HepG2 (cell line): ENCODE results near the gene CCR8. TPM values are rescaled to one million over a fixed set of nuclear protein-coding genes. Genes with fewer than 3 reads are reported as not detected.

Source experiments
- DPF2 ChIP-seq: sonication (generic); formaldehyde crosslinking; IDR thresholded peaks from 2 replicates; pipeline ENCODE4 v1.4.0; 2020; ENCODE audit warnings: mild to moderate bottlenecking, low read depth, missing genetic modification reagents, borderline replicate concordance
- FOXK1 ChIP-seq: sonication (generic); formaldehyde crosslinking; IDR thresholded peaks from 2 replicates; pipeline ENCODE4 v1.4.0; 2020; ENCODE audit warnings: low read depth, missing genetic modification reagents, borderline replicate concordance
- GPN1 ChIP-seq: sonication (generic); formaldehyde crosslinking; IDR thresholded peaks from 2 replicates; pipeline ENCODE4 v1.5.1; 2020; ENCODE audit warnings: missing genetic modification reagents, borderline replicate concordance
- NONO ChIP-seq, 2 experiments: fragments of 450-650 bp in 1 of 2; sonication (generic) in 1 of 2; formaldehyde crosslinking in 1 of 2; IDR thresholded peaks in 1 of 2; conservative IDR thresholded peaks in 1 of 2; 2 replicates each; pipeline versions ENCODE4 v1.6.1 to v1.8.0; 2017 to 2022; ENCODE audit warnings: mild to moderate bottlenecking in 1 of 2, missing genetic modification reagents in 1 of 2, moderate library complexity in 1 of 2
- RARA ChIP-seq: IDR thresholded peaks from 2 replicates; pipeline ENCODE4 v1.6.1; 2016; ENCODE audit warnings: missing genetic modification reagents, missing compliant biosample characterization
- RFXAP ChIP-seq: sonication (generic); formaldehyde crosslinking; IDR thresholded peaks from 2 replicates; pipeline ENCODE4 v1.4.0; 2020; ENCODE audit warnings: missing genetic modification reagents, borderline replicate concordance
- RNF2 ChIP-seq: fragments of 450-650 bp; conservative IDR thresholded peaks from 2 replicates; pipeline ENCODE4 v1.6.1; 2016; ENCODE audit warnings: low read depth
- ZBTB21 ChIP-seq: sonication (generic); formaldehyde crosslinking; IDR thresholded peaks from 2 replicates; pipeline ENCODE4 v1.4.0; 2020; ENCODE audit warnings: missing genetic modification reagents
- ZFP36 ChIP-seq: fragments of 150-350 bp; IDR thresholded peaks from 2 replicates; pipeline ENCODE4 v1.6.1; 2018; ENCODE audit warnings: borderline replicate concordance, low read length, low read depth; ENCODE audit not compliant: partially characterized antibody
- ZFP90 ChIP-seq: sonication (generic); formaldehyde crosslinking; IDR thresholded peaks from 2 replicates; pipeline ENCODE4 v1.8.0; 2022; ENCODE audit warnings: missing genetic modification reagents, mild to moderate bottlenecking, inconsistent platforms, borderline replicate concordance
- ZHX1 ChIP-seq: sonication (generic); formaldehyde crosslinking; IDR thresholded peaks from 2 replicates; pipeline ENCODE4 v1.8.1; 2022; ENCODE audit warnings: low read depth, mild to moderate bottlenecking, missing genetic modification reagents
- ZNF10 ChIP-seq: sonication (generic); formaldehyde crosslinking; IDR thresholded peaks from 2 replicates; pipeline ENCODE4 v1.4.0; 2020; ENCODE audit warnings: mild to moderate bottlenecking, low read depth, missing genetic modification reagents, borderline replicate concordance
- ZNF101 ChIP-seq: sonication (generic); formaldehyde crosslinking; IDR thresholded peaks from 2 replicates; pipeline ENCODE4 v1.4.0; 2020; ENCODE audit warnings: mild to moderate bottlenecking, low read depth, missing genetic modification reagents, borderline replicate concordance
- ZNF124 ChIP-seq: sonication (generic); formaldehyde crosslinking; IDR thresholded peaks from 2 replicates; pipeline ENCODE4 v1.4.0; 2020; ENCODE audit warnings: missing genetic modification reagents
- ZZZ3 ChIP-seq: sonication (generic); formaldehyde crosslinking; IDR thresholded peaks from 2 replicates; pipeline ENCODE4 v1.4.0; 2020; ENCODE audit warnings: missing genetic modification reagents, mild to moderate bottlenecking, borderline replicate concordance
- polyA plus RNA-seq, 8 experiments: library from polyadenylated mRNA; depleted of rRNA in 3 of 8; stranded (reverse) in 7 of 8; unstranded in 1 of 8; fragments of >200 nt; fragmentation: Illumina TruSeq in 4 of 8; extraction: Trizol in 4 of 8; gene quantifications; 2 replicates each; pipeline versions ENCODE4 v1.2.1 to v1.2.3, GENCODE V29; 2011 to 2016; ENCODE audit warnings: low read depth in 4 of 8, missing spikeins in 1 of 8, mixed read lengths in 1 of 8; ENCODE audit not compliant: insufficient read depth in 1 of 8
- total RNA-seq, 5 experiments: library from RNA; depleted of rRNA; stranded (reverse); fragments of >200 nt; fragmentation: Illumina TruSeq; extraction: Trizol; gene quantifications; 2 replicates each; pipeline ENCODE4 v1.2.3, GENCODE V29; 2016; ENCODE audit warnings: low read depth in 1 of 5
- TF ChIP-seq, protein P1 (sequence below): sonication (generic); formaldehyde crosslinking; IDR thresholded peaks from 2 replicates; pipeline ENCODE4 v1.4.0; 2020; ENCODE audit warnings: mild to moderate bottlenecking, missing genetic modification reagents
- TF ChIP-seq, protein P2 (sequence below): IDR thresholded peaks from 2 replicates; pipeline ENCODE4 v1.6.1; 2016
- TF ChIP-seq, protein P3 (sequence below): sonication (generic); formaldehyde crosslinking; conservative IDR thresholded peaks from 2 replicates; pipeline ENCODE4 v1.8.1; 2023; ENCODE audit warnings: missing genetic modification reagents

CCR8 gene
- total and polyA plus RNA-seq, 2 of the 13 experiments (the other 11 are each of a cell fraction or from before 2014, with no cell fraction given) = not detected

GRCh38 chr3:39317571-39318169, 11.8 kb upstream of the CCR8 start (continued):
- TF ChIP-seq, protein P1, sequence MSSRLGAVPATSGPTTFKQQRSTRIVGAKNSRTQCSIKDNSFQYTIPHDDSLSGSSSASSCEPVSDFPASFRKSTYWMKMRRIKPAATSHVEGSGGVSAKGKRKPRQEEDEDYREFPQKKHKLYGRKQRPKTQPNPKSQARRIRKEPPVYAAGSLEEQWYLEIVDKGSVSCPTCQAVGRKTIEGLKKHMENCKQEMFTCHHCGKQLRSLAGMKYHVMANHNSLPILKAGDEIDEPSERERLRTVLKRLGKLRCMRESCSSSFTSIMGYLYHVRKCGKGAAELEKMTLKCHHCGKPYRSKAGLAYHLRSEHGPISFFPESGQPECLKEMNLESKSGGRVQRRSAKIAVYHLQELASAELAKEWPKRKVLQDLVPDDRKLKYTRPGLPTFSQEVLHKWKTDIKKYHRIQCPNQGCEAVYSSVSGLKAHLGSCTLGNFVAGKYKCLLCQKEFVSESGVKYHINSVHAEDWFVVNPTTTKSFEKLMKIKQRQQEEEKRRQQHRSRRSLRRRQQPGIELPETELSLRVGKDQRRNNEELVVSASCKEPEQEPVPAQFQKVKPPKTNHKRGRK = no peak
- TF ChIP-seq ZBTB21 (CRISPR knock-in tag) (no peak; the same call in 1 of the 2 replicates), GPN1 (no peak), ZNF10 (CRISPR knock-in tag) (no peak), NONO (IDR thresholded peaks at IDR 0.05) (no peak), NONO (CRISPR knock-in tag; conservative IDR thresholded peaks at IDR 0.05) (0 out of 2 replicates have a peak, but pooled peaks have one; percentile 35), ZHX1 (no peak), DPF2 (CRISPR knock-in tag) (peak; percentile 61; the same call in 1 of the 2 replicates), FOXK1 (CRISPR knock-in tag) (peak; percentile 69; the same call in 1 of the 2 replicates), ZNF124 (CRISPR knock-in tag) (peak; percentile 53; the same call in 1 of the 2 replicates), ZFP36 (no peak), RFXAP (CRISPR knock-in tag) (peak; percentile 70; the same call in 1 of the 2 replicates), ZFP90 (CRISPR knock-in tag) (peak; percentile 57; the same call in 1 of the 2 replicates), ZZZ3 (CRISPR knock-in tag) (no peak), RNF2 (0 out of 2 replicates have a peak, but pooled peaks have one; percentile 34), ZNF101 (CRISPR knock-in tag) (no peak), RARA (CRISPR knock-in tag) (peak; percentile 90)
- TF ChIP-seq, protein P2, sequence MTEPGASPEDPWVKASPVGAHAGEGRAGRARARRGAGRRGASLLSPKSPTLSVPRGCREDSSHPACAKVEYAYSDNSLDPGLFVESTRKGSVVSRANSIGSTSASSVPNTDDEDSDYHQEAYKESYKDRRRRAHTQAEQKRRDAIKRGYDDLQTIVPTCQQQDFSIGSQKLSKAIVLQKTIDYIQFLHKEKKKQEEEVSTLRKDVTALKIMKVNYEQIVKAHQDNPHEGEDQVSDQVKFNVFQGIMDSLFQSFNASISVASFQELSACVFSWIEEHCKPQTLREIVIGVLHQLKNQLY (CRISPR knock-in tag) = peak; percentile 74
- TF ChIP-seq, protein P3, sequence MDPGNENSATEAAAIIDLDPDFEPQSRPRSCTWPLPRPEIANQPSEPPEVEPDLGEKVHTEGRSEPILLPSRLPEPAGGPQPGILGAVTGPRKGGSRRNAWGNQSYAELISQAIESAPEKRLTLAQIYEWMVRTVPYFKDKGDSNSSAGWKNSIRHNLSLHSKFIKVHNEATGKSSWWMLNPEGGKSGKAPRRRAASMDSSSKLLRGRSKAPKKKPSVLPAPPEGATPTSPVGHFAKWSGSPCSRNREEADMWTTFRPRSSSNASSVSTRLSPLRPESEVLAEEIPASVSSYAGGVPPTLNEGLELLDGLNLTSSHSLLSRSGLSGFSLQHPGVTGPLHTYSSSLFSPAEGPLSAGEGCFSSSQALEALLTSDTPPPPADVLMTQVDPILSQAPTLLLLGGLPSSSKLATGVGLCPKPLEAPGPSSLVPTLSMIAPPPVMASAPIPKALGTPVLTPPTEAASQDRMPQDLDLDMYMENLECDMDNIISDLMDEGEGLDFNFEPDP (CRISPR knock-in tag) = no peak
